HepG2 (cell line): ENCODE data around the gene MFAP3L. TPM values are rescaled to one million over a fixed set of nuclear protein-coding genes. Genes with fewer than 3 reads are reported as not detected.

ENCODE experiments used
- ATAC-seq: fragments of 200-7000 bp; cut with Tn5 transposase; 3 replicates; pipeline ENCODE4 v1.9.1; 2020; ENCODE audit warnings: mild to moderate bottlenecking, moderate library complexity
- BruUV-seq: library from RNA; stranded (reverse); fragments of 400-500 nt; replicated peaks from 2 replicates; lab custom pipeline; 2021; lab: Mats Ljungman, UMichigan
- CTCF ChIA-PET: fragments of 300-600 bp; formaldehyde crosslinking; extraction: SDS; loops from one replicate; lab custom pipeline; 2021; ENCODE audit warnings: low total read pairs, inconsistent platforms, low intra/inter-chr PET ratio; lab: Yijun Ruan, JAX
- POLR2A ChIA-PET: fragments of 350-600 bp; sonication (Branson Sonifier 250); formaldehyde crosslinking; loops from one replicate; lab custom pipeline; 2020; ENCODE audit warnings: antibody characterized with exemption, inconsistent platforms; lab: Yijun Ruan, JAX
- DNase-seq: peaks from one replicate; pipeline ENCODE4 v3.0.0-alpha.2; 2015; ENCODE audit warnings: low spot score
- FAIRE-seq: peaks from 3 replicates; lab custom pipeline; 2011; peaks lifted over from hg19 to GRCh38; lab: Jason Lieb, UNC
- H2AFZ ChIP-seq: one replicate; pipeline ENCODE4 v1.6.1; 2011; ENCODE audit warnings: low read length, inconsistent platforms
- H3K27ac ChIP-seq: fragments of 300-600 bp; 3 replicates; pipeline ENCODE4 v1.8.0; 2011; ENCODE audit warnings: mixed run types, mild to moderate bottlenecking, mixed read lengths, low read length, inconsistent platforms; ENCODE audit not compliant: insufficient read depth; ENCODE audit errors: extremely low read length
- H3K27me3 ChIP-seq, 2 experiments: fragments of 200-600 bp in 1 of 2; 2 replicates in 1 of 2; 3 replicates in 1 of 2; pipeline versions ENCODE4 v1.6.0 to v1.8.0; 2011; ENCODE audit warnings: low read length in 2 of 2, mild to moderate bottlenecking in 2 of 2, moderate library complexity in 2 of 2, inconsistent platforms in 1 of 2; ENCODE audit not compliant: insufficient read depth in 2 of 2, control insufficient read depth in 1 of 2
- H3K36me3 ChIP-seq, 2 experiments: fragments of 200-600 bp in 1 of 2; replicated peaks in 1 of 2; 2 replicates in 1 of 2; 3 replicates in 1 of 2; pipeline versions ENCODE4 v1.5.1 to v1.8.0; 2011; ENCODE audit warnings: low read length in 2 of 2, inconsistent platforms in 1 of 2; ENCODE audit not compliant: insufficient read depth in 2 of 2, control insufficient read depth in 1 of 2
- H3K4me1 ChIP-seq: 2 replicates; pipeline ENCODE4 v1.5.1; 2012; ENCODE audit warnings: low read length, inconsistent platforms; ENCODE audit not compliant: insufficient read depth
- H3K4me2 ChIP-seq: 2 replicates; pipeline ENCODE4 v1.6.0; 2011; ENCODE audit warnings: low read depth, low read length, inconsistent platforms
- H3K4me3 ChIP-seq, 3 experiments: fragments of 200-600 bp in 1 of 3; sonication (generic), shearing (Covaris generic) in 1 of 3; replicated peaks in 1 of 3; 2 replicates each; pipeline ENCODE4 v1.5.1; 2011 to 2016; ENCODE audit warnings: low read length in 3 of 3, inconsistent platforms in 2 of 3, low read depth in 2 of 3, mild to moderate bottlenecking in 2 of 3, control low read depth in 1 of 3, mixed read lengths in 1 of 3; ENCODE audit not compliant: insufficient read depth in 1 of 3
- H3K79me2 ChIP-seq: one replicate; pipeline ENCODE4 v1.6.1; 2011; ENCODE audit warnings: low read length, inconsistent platforms; ENCODE audit not compliant: insufficient read depth
- H3K9ac ChIP-seq: 2 replicates; pipeline ENCODE4 v1.6.0; 2011; ENCODE audit warnings: mild to moderate bottlenecking, low read depth, low read length, inconsistent platforms; ENCODE audit not compliant: insufficient read depth
- H3K9me3 ChIP-seq: 2 replicates; pipeline ENCODE4 v1.5.1; 2012; ENCODE audit warnings: mild to moderate bottlenecking, low read length
- H4K20me1 ChIP-seq: 2 replicates; pipeline ENCODE4 v1.6.0; 2011; ENCODE audit warnings: inconsistent platforms, mild to moderate bottlenecking, low read length, moderate library complexity; ENCODE audit not compliant: insufficient read depth
- CHD2 ChIP-seq: IDR thresholded peaks from 2 replicates; pipeline ENCODE4 v1.6.1; 2011; ENCODE audit warnings: low read depth, low read length, improper control_type of control experiment
- IRF1 ChIP-seq: sonication (generic); formaldehyde crosslinking; IDR thresholded peaks from 2 replicates; pipeline ENCODE4 v1.4.0; 2020; ENCODE audit warnings: low read depth, mild to moderate bottlenecking, missing genetic modification reagents
- MAFG ChIP-seq: sonication (generic); formaldehyde crosslinking; IDR thresholded peaks from 2 replicates; pipeline ENCODE4 v1.5.1; 2020; ENCODE audit warnings: mild to moderate bottlenecking, missing genetic modification reagents
- NFKBIZ ChIP-seq: IDR thresholded peaks from 2 replicates; pipeline ENCODE4 v1.6.1; 2018; ENCODE audit warnings: missing genetic modification reagents, missing compliant biosample characterization
- RAD51 ChIP-seq: fragments of 450-650 bp; IDR thresholded peaks from 2 replicates; pipeline ENCODE4 v1.6.1; 2016; ENCODE audit warnings: borderline replicate concordance
- ZBTB42 ChIP-seq: sonication (generic); formaldehyde crosslinking; IDR thresholded peaks from 2 replicates; pipeline ENCODE4 v1.5.0; 2020; ENCODE audit warnings: mild to moderate bottlenecking, missing genetic modification reagents
- ZNF274 ChIP-seq: sonication (generic); formaldehyde crosslinking; IDR thresholded peaks from 2 replicates; pipeline ENCODE4 v1.5.1; 2020; ENCODE audit warnings: mild to moderate bottlenecking, missing genetic modification reagents
- WGBS: methylation state at CpG from one replicate; pipeline ENCODE4 v1.1.6; 2017; ENCODE audit warnings: low lambda C conversion rate; 5-methylcytosine and 5-hydroxymethylcytosine counted together
- in situ Hi-C: cut with HindIII; loops from 2 replicates; pipeline ENCODE4 v1.10.0; 2017; ENCODE audit warnings: low pct_unique_long_range_greater_than_20kb; ENCODE audit not compliant: extremely low pct_ligation_motif_present
- intact Hi-C: fragments of 100-400 bp; cut with micrococcal nuclease; formaldehyde crosslinking; loops from one replicate; pipeline ENCODE4 v1.10.0; 2022; ENCODE audit not compliant: unreplicated experiment
- polyA plus RNA-seq, 8 experiments: library from polyadenylated mRNA; depleted of rRNA in 3 of 8; stranded (reverse) in 7 of 8; unstranded in 1 of 8; fragments of >200 nt; fragmentation: Illumina TruSeq in 4 of 8; extraction: Trizol in 4 of 8; gene quantifications; 2 replicates each; pipeline versions ENCODE4 v1.2.1 to v1.2.3, GENCODE V29; 2011 to 2016; ENCODE audit warnings: low read depth in 4 of 8, missing spikeins in 1 of 8, mixed read lengths in 1 of 8; ENCODE audit not compliant: insufficient read depth in 1 of 8
- total RNA-seq, 5 experiments: library from RNA; depleted of rRNA; stranded (reverse); fragments of >200 nt; fragmentation: Illumina TruSeq; extraction: Trizol; gene quantifications; 2 replicates each; pipeline ENCODE4 v1.2.3, GENCODE V29; 2016; ENCODE audit warnings: low read depth in 1 of 5
- TF ChIP-seq, protein P1 (sequence below), 2 experiments: sonication (generic) in 1 of 2; formaldehyde crosslinking in 1 of 2; IDR thresholded peaks; 2 replicates each; pipeline versions ENCODE4 v1.5.1 to v1.6.1; 2011 to 2020; ENCODE audit warnings: borderline replicate concordance in 1 of 2, low read depth in 1 of 2, low read length in 1 of 2, mild to moderate bottlenecking in 1 of 2, missing genetic modification reagents in 1 of 2, moderate library complexity in 1 of 2

Gene MFAP3L
- total and polyA plus RNA-seq, 2 of the 13 experiments (the other 11 are each of a cell fraction or from before 2014, with no cell fraction given) = 1.5 to 3.6 TPM

GRCh38 chr4:170038769-170039168 lies 12.6 kb upstream of the MFAP3L start (continued):
- TF ChIP-seq MAFG (CRISPR knock-in tag) = no peak
- TF ChIP-seq NFKBIZ (CRISPR knock-in tag) = no peak
- TF ChIP-seq ZNF274 = no peak
- no peak for TF ChIP-seq ZBTB42 (CRISPR knock-in tag)
- no peak for TF ChIP-seq CHD2

DNA sequence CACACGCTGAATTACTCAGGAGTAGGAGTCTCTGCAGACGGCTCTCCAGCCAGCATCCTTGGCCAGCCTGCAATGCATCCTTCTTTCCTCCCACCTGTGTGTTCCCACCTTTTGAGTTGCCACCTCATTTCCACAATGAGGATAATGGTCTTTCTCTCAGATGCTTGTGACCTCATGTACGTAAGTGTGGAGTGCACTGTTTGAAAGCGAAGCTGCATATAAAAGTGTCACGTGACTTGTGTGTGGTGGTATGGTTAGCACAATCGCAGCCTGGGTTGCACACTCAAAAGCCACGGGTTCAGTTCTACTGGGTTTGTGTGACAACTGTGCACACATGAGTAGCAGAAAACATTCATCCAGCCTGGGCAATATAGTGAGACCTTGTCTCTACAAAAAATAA lies 12.0 kb upstream of the MFAP3L start:
- Histone ChIP-seq H3K4me2 (no peak overlapping the region), H3K4me3 (no peak overlapping the region), H3K36me3 (no peaks in the 10 kb centered on the region), H3K27me3 (no peaks in the 10 kb centered on the region), H4K20me1 (no peaks in the 10 kb centered on the region), H2AFZ (no peak overlapping the region), H3K4me1 (no peaks in the 10 kb centered on the region), H3K27ac (no peak overlapping the region), H3K9ac (no peak overlapping the region), H3K79me2 (no peaks in the 10 kb centered on the region), H3K9me3 (no peaks in the 10 kb centered on the region)
- no peak for FAIRE-seq
- no peak for ATAC-seq
- in situ Hi-C loops (no loop called here), intact Hi-C loops (no loop called here)
- 43% methylated on average over 7 of the region's 7 CpGs for WGBS
- TF ChIP-seq IRF1 (no peak), RAD51 (peak; percentile 81)
- TF ChIP-seq, protein P1, sequence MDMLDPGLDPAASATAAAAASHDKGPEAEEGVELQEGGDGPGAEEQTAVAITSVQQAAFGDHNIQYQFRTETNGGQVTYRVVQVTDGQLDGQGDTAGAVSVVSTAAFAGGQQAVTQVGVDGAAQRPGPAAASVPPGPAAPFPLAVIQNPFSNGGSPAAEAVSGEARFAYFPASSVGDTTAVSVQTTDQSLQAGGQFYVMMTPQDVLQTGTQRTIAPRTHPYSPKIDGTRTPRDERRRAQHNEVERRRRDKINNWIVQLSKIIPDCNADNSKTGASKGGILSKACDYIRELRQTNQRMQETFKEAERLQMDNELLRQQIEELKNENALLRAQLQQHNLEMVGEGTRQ (IDR thresholded peaks at IDR 0.05; ENCODE audit: low read depth, low read length) = peak; percentile 41; the same call in 1 of the 2 replicates
- TF ChIP-seq, protein P1 (CRISPR knock-in tag; IDR thresholded peaks at IDR 0.05; ENCODE audit: borderline replicate concordance) = no peak
- ChIA-PET POLR2A (no interaction called here), CTCF (no interaction called here)
- no peak for DNase-seq
- no TSS peak for BruUV-seq
